A549 (cell line): Measurements from ENCODE around the gene PPRC1.

ENCODE experiments used
- CTCF ChIP-seq: fragments of >200 bp; sonication (Bioruptor Twin); formaldehyde crosslinking; IDR thresholded peaks from 3 replicates; pipeline ENCODE4 v1.5.1; 2016
- FOSL2 ChIP-seq, 2 experiments: fragments of 450-650 bp in 1 of 2; fragments of >200 bp in 1 of 2; sonication (Bioruptor Twin) in 1 of 2; formaldehyde crosslinking; IDR thresholded peaks; 2 replicates each; pipeline versions ENCODE4 v1.5.0 to v1.6.1; 2016 to 2020; ENCODE audit warnings: mild to moderate bottlenecking in 1 of 2, moderate library complexity in 1 of 2
- HDAC2 ChIP-seq: fragments of 200-600 bp; sonication (generic); IDR thresholded peaks from 2 replicates; pipeline ENCODE4 v1.6.1; 2016
- HEYL ChIP-seq: fragments of 250-450 bp; sonication (Bioruptor Pico); IDR thresholded peaks from 2 replicates; pipeline ENCODE4 v1.8.0; 2021; ENCODE audit warnings: mild to moderate bottlenecking, moderate library complexity
- TF ChIP-seq, protein P1 (sequence below): fragments of 200-600 bp; sonication (generic); IDR thresholded peaks from 2 replicates; pipeline ENCODE4 v1.6.1; 2016; ENCODE audit warnings: antibody characterized with exemption, mild to moderate bottlenecking, moderate library complexity

DNA sequence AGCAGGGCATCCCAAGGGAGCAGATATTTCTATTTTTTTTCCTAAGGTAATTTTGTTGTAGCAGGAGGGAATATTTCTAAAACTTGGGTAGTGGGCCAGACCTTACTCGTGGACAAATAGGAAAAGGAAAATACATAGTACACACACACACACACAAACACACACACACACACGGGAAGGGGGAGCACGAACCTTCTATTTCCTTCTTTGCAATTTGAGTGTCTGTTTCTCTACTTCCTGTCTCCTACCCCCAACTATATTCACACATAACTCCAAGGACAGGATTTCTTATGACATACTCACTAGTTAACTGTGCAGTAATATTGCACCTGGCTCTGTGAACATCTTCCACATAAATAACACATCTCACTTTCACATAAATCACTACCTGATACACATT, 17.1 kb upstream of the PPRC1 start:
- TF ChIP-seq CTCF (no peak), HDAC2 (no peak), FOSL2 (IDR thresholded peaks at IDR 0.05) (no peak), FOSL2 (CRISPR knock-in tag; IDR thresholded peaks at IDR 0.05) (no peak), HEYL (CRISPR knock-in tag) (no peak)
- TF ChIP-seq, protein P1, sequence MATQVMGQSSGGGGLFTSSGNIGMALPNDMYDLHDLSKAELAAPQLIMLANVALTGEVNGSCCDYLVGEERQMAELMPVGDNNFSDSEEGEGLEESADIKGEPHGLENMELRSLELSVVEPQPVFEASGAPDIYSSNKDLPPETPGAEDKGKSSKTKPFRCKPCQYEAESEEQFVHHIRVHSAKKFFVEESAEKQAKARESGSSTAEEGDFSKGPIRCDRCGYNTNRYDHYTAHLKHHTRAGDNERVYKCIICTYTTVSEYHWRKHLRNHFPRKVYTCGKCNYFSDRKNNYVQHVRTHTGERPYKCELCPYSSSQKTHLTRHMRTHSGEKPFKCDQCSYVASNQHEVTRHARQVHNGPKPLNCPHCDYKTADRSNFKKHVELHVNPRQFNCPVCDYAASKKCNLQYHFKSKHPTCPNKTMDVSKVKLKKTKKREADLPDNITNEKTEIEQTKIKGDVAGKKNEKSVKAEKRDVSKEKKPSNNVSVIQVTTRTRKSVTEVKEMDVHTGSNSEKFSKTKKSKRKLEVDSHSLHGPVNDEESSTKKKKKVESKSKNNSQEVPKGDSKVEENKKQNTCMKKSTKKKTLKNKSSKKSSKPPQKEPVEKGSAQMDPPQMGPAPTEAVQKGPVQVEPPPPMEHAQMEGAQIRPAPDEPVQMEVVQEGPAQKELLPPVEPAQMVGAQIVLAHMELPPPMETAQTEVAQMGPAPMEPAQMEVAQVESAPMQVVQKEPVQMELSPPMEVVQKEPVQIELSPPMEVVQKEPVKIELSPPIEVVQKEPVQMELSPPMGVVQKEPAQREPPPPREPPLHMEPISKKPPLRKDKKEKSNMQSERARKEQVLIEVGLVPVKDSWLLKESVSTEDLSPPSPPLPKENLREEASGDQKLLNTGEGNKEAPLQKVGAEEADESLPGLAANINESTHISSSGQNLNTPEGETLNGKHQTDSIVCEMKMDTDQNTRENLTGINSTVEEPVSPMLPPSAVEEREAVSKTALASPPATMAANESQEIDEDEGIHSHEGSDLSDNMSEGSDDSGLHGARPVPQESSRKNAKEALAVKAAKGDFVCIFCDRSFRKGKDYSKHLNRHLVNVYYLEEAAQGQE = no peak
